ENCODE measurements around the gene FAM111B.
"Not testable (repeated sequence)": the region's sequence is repeated elsewhere in the genome, so short reads cannot be mapped to it uniquely, and the experiment has no call there.

Gene FAM111B

GRCh38 chr11:59102259-59102765 lies 4.7 kb upstream of the FAM111B start:
- DNase-seq: peak; percentile 52

- DNase-seq: not testable (repeated sequence)
Measured at GRCh38 chr11:59107721-59108120, 684 bp downstream of the FAM111B start.

DNA sequence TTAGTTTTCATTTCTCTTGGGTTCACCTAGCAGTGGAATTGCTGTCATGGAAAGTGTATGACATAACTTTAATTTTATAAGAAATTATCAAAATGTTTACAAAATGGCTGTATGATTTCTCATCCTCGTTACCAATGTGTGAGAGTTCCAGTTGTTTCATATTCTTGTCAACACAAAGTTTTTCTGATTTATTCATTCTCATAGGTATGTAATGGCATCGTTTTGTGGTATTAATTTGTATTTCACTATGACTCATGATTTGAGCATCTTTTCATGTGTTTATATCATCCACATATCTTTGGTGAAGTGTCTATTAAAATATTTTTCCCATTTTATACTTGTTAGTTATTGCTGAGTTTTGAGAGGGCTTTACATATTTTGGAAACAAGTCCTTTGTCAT lies 5.5 kb downstream of the FAM111B start:
- no peak for DNase-seq

DNA sequence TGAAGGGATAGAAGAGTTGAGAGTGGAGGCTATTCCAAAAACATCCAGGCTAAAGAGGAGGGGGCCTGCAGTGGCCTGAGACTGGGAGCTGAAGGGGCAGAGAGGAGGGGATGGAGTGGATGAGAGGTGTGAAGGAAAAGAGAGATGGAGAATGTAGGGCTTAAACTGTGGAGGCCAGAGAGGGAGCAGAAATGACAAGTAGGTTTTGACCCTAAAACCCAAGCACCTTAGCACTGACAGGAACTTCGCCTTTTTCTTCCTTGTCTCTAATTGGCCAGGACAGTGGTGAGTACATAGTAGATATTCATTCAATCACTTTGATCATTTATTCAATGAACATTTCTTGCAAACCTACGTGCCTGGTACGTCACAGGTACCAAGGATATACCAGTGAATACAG lies 7.3 kb downstream of the FAM111B start:
- DNase-seq: no peak

DNA sequence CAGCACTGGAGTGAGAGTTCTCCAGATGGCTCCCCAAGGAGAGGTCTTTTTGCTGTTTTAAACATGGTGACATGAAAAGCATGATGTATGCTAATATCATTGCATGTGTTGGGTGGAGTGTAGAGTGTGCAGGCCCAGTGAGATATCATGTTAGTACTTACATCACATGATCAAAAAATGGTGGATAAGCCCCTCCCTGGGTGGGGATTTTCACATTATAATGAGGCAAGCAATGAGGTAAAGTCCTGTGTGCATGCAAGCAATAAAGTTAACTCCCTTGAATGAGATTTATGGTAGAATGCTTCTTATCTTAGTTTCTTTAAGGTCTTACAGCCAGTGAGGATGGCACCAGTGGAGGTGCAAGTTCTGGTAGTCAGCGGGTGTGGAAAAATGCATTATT lies 8.5 kb downstream of the FAM111B start:
- DNase-seq: no peak

DNA sequence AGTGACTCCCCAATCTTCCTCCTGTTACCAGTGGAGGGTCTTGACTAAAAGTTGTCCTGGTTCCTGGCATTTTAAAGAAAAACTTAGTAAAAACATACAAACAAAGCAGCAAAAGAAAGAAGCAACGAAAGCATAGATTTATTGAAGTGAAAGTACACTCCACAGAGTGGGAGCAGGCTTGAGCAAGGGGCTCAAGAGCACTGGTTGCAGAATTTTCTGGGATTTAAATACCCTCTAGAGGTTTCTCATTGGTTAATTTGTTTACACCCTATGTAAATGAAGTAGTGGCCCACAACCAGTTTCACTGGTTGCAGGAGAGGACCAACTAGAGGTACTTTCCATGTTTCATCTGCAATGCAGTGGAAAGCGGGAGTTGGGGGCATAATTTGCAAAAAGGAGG lies 10.7 kb downstream of the FAM111B start:
- DNase-seq: no peak

DNA sequence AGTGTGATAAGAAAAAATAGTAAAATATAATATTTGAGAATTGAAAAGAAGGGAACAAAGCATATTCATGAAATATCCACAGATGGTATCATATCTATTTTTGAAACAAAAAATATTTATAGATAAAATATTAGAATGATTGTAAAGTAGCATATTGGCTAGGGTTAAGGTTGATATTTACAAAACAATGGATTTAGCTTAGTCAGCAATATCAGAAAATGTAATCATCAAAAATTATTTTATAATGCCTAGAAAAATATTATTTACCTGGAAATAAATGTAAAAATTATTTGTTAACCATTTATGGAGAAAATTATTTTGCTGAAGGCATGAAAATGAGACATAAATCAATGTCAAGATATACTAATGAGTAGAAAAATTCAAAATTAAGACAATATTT lies 12.8 kb downstream of the FAM111B start:
- no peak for DNase-seq

- peak; percentile 88 for DNase-seq
Measured at GRCh38 chr11:59135648-59136461, 28.8 kb downstream of the FAM111B start.

DNA sequence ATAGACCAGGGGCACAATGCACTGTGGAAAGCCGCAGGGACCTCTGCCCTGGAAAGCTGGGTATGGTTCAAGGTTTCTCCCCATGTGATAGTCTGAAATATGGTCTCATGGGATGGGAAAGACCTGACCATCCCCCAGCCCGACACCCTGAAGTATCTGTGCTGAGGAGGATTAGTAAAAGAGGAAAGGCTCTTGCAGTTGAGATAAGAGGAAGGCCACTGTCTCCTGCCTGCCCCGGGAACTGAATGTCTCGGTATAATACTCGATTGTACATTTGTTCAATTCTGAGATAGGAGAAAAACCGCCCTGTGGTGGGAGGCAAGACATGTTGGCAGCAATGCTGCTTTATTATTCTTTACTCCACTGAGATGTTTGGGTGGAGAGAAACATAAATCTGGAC lies 29.5 kb downstream of the FAM111B start:
- not testable (repeated sequence) for DNase-seq

- DNase-seq: no peak
Measured at GRCh38 chr11:59137190-59137589, 30.2 kb downstream of the FAM111B start.

DNA sequence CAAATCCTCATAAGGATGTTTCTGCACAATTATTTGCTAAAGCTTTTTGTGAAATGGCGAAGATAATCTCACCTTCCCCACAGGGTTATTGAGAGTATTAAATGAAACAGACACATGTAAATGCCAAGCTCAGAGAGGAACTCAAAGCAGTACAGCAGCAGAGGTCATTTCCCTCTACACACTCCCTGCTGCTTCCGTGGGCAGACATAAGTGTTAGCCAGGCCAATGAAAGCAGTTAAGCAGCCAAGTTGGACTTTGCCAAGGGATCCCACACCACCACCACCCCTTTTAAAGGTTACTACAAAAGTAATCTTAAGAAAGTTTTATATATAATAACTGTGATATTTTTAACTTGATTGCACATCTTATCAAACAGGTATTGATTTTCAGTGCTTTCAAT lies 31.6 kb downstream of the FAM111B start:
- no peak for DNase-seq

DNA sequence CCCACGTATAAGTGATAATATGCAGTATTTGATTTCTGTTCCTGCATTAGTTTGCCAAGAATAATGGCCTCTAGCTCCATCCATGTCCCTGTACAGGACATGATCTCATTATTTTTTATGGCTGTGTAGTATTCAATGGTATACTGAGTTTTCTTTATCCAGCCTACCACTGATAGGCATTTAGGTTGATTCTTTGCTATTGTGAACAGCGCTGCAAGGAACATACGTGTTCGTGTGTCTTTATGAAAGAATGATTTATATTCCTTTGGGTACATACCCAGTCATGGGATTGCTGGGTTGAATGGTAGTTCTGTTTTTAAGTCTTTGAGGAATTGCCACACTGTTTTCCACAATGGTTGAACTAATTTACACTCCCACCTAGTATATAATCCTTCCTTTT lies 34.2 kb downstream of the FAM111B start:
- DNase-seq: no peak

DNA sequence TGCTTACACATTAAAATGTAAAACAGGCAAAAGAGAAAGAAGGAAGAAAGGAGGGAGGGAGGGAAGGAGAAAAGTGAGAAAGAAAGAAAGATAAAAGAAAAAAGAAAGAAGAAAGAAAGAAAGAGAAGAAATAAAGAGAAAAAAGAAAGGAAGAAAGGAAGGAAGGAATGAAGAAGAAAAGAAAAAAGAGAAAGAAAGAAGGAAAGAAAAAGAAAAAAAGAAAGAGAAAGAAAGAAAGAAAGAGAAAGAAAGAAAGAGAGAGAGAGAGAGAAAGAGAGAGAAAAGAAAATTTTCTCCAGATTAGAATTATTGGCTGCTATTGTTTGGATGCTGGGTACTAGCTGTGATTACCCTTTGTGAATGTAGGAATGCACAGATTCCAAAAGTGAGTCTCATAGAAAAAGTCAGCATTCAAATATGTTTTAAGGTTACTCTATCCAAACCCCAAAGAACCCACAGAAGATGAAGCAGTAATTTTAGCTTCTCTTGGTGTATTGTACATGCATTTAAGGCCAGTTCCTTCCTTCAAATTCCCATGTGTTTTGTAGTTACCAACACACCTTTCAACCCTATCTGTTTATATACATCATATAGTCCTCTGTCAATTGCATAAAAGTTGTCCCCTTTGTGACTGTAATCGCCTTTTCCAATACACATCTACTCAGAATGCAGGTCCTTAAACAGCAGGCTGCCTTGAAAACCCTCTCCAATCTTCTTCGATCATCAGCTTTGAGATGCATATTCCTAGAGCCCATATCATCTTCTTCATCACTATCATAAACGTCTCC lies 34.8 kb downstream of the FAM111B start:
- DNase-seq: no peak

DNA sequence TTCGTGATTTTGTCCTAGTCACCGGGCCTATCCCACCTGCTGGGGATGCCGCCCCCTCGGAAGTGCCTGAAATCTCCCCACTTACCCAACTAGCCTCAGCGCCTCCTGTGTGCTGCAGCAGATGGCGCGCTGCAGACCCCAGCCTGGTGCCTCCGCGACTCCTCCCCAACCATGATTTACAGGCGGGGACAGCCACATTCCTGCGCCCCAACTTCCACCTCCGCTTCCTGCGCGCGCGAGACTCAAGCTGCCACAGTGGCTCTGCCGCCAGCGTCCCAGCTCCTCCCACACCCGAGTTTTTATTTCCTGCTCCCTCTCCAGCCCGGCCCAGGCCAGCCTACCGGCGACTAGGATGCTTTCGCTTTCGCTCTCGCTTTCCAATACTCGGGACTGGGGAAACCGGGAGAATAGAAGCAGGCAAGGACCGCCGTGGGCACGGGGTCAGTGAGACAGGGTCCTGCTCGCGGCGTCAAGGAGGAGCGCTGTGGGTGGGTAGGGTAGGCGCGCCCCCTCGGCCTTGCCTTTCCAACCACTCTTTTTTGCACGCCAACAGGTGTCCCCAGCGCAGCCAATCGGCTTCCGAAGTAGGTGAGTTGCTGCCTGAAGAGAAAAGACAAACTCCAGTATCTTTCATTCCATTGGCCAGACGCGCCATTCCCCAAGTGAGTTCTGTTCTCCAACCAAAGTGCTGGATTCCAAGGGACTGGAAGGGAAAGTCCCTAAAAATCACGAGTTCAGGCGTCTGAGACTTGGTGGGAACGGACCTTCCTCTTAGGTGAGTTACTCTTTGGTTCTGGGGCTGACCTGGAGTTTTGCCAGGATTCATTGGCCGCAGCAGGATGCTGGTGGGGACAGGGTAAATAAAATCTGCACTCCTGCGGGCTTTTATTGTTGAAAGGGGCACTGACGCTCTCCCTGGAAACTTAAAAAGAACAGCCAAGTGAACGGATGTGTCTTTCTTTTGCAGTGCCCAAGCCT lies 35.8 kb downstream of the FAM111B start, which contains the start of gene FAM111A:
Gene FAM111A (plus strand): TSS at position 327 of the 978 bp plus-strand sequence. CDS start 6,017 bp downstream, outside the sequence.
- peak; percentile 75 for DNase-seq

- DNase-seq: no peak
Measured at GRCh38 chr11:59144096-59144495, 37.1 kb downstream of the FAM111B start.

DNA sequence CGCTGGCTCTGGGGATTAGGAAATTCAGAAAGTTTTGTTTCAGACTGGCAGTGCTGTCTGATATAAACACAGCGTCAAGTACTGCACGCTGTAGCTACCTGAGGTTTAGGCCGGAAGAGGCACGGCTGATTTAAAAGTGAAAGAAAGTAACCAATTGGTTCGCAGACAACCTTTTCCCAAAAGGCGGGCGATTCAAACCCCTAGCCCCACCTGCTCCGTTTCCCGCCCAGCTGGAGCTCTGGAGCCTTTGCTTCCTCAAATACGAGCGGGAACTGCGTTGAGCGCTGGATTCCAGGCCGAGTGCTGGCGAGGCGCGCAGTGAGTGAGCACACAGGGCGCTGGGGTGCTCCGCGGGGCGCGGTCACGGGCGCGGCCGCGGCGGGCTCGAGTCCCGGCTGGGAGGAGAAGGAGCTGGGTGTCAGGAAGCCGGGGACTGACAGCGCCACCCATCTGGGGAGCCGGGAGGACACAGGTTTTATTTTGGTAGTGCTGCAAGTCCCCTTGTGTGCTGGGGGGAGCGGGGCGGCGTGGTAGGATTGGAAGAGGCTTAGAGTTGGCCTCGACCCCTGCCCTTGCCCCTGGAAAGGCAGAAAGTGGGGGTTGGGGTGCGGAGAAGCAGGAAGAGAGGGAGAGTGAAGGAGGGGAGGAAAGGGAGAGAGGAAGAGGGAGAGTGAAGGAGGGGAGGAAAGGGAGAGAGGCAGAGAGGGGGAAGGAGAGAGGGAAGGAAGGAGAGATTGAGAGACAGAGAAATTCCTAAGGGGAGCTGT lies 37.7 kb downstream of the FAM111B start:
- peak; percentile 59 for DNase-seq

GRCh38 chr11:59145534-59145933 lies 38.5 kb downstream of the FAM111B start:
- no peak for DNase-seq

- DNase-seq: no peak
Measured at GRCh38 chr11:59151761-59152160, 44.7 kb downstream of the FAM111B start.

- no peak for DNase-seq
Measured at GRCh38 chr11:59152312-59152951, 45.4 kb downstream of the FAM111B start.

- no peak for DNase-seq
Measured at GRCh38 chr11:59154610-59155009, 47.6 kb downstream of the FAM111B start.

- DNase-seq: no peak
Measured at GRCh38 chr11:59157433-59157832, 50.4 kb downstream of the FAM111B start.
